ENCODE measurements around the gene PHACTR2. TPM values are rescaled to one million over a fixed set of nuclear protein-coding genes. Genes with fewer than 3 reads are reported as not detected.
"Not testable (repeated sequence)": the region's sequence is repeated elsewhere in the genome, so short reads cannot be mapped to it uniquely, and the experiment has no call there.

PHACTR2 gene
- polyA plus RNA-seq, 1 experiment: 38.0 TPM

DNA sequence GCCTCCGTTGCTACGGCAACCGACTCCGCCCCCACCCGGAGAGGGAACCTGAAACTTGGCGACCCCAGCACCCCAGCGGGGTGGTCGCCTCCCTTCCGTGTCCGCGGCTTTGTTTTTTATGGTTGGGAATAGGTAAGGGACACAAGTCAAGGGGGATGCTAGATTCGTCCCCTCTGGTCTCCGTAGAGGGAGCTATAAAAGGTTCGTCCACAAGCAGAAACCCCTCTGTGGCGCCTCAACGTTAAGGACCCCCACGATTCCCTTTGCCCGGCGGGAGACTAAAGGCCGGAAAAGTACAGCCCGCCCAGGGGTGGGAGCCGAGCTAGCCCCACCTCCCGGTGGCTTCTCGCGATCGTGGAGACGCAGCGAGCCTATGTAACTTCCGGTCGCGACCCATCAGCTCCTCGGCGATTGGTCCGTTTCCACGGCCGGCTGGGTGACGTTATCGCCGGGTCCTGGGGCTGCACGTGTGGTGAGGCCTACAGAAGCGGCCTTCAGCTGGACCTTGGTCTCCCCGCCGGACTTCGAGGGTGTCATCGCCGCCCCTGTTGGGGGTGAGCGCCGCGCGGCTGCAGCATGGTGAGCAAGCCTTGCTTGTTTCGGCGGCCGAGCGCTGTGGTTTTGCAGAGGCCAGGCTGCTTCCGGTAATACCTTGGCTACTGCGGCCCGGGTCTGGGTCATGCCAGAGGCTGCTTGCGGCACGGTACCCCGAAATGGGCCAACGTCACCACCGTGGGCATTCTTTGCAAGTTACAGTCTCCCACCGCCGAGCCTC lies 165.3 kb downstream of the PHACTR2 start, which contains the start of gene LTV1:
Gene LTV1, plus strand, starts transcription at position 437 of the 775 bp plus-strand sequence. Its CDS starts 140 bp downstream, at position 577.
- Histone ChIP-seq H3K9me3 (ENCODE audit: control insufficient read depth, insufficient read depth, low read length) (no peaks in the 10 kb centered on the region; the same call in 1 of the 2 replicates), H3K4me3 (ENCODE audit: low read depth, low read length) (peak within 1 kb of the TSS; percentile 93), H3K27ac (ENCODE audit: low read depth, low read length) (peak within 1 kb of the TSS; percentile 92), H3K27me3 (ENCODE audit: control insufficient read depth, insufficient read depth, low read length) (no peaks in the 10 kb centered on the region)
- POLR2A ChIA-PET: interaction anchor here (0.6 to 1.7 kb wide), 10 partner anchors 17 to 267 kb away, joined by 3 to 16 read pairs (median 4); partner anchors contain the start of gene ZC2HC1B
- CTCF ChIA-PET: interaction anchor here (0.6 to 3.0 kb wide), 2 partner anchors 267 to 641 kb away, joined by 6 to 26 read pairs; no protein-coding TSS in a partner anchor
- peak; percentile 90 for DNase-seq (ENCODE audit: low read depth, low spot score)
- no peak for TF ChIP-seq CTCF (IDR thresholded peaks at IDR 0.05; ENCODE audit: low read depth, low read length)

DNA sequence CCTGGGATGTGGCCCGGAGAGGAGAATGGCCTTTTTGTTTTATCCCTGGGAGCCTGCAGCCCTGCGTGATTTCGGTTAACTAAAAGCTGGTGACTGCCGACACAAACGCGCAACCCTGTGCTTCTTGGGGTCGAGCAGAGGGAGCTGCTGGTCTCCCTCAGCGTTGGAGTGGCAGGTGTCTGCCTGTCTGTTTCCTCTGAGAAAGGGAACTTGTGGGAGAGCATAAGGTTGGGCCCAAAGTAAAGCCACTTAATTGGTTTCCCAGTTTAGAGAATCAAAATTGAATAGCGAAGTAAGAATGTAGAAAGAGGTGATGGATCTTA lies 165.9 kb downstream of the PHACTR2 start:
- ChIA-PET CTCF (interaction anchor here (3.0 kb wide), 1 partner anchor 268 kb away, joined by 26 read pairs; no protein-coding TSS in a partner anchor), POLR2A (interaction anchor here (0.9 to 1.7 kb wide), 9 partner anchors 21 to 268 kb away, joined by 3 to 16 read pairs (median 4); partner anchors contain the start of gene ZC2HC1B)
- no peak for TF ChIP-seq CTCF (IDR thresholded peaks at IDR 0.05; ENCODE audit: low read depth, low read length)
- Histone ChIP-seq H3K27me3 (ENCODE audit: control insufficient read depth, insufficient read depth, low read length) (no peaks in the 10 kb centered on the region), H3K4me3 (ENCODE audit: low read depth, low read length) (peak overlapping the region; percentile 93), H3K9me3 (ENCODE audit: control insufficient read depth, insufficient read depth, low read length) (no peaks in the 10 kb centered on the region; the same call in 1 of the 2 replicates), H3K27ac (ENCODE audit: low read depth, low read length) (peak overlapping the region; percentile 92)
- no peak for DNase-seq (ENCODE audit: low read depth, low spot score)

DNA sequence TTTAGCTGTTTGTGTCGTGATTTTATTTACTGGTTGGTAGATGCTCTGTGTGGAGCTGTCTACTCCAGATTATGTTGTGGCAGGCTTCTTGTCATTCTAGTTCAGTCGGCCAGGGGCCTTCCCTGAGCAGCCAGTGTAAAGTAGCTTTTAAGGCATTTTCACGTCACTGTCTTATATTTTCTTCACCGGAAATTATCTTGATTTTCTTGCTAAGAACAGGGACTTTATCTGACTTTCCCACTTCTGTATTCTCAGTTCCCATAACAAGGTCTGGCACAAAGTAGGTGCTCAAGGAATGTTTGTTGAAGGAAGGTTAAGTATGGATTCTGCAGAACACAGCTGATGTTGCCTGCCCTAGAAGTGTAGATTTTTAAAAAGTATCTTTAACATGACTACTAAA lies 166.2 kb downstream of the PHACTR2 start:
- H3K4me3 ChIP-seq (ENCODE audit: low read depth, low read length): peak overlapping the region; percentile 93
- no peak for DNase-seq (ENCODE audit: low read depth, low spot score)
- no peak overlapping the region for H3K27ac ChIP-seq (ENCODE audit: low read depth, low read length)
- ChIA-PET POLR2A (interaction anchor here (1.1 to 1.5 kb wide), 5 partner anchors 21 to 265 kb away, joined by 3 to 7 read pairs (median 4); partner anchors contain the start of gene ZC2HC1B), CTCF (interaction anchor here (3.0 kb wide), 1 partner anchor 268 kb away, joined by 26 read pairs; no protein-coding TSS in a partner anchor)
- no peaks in the 10 kb centered on the region; the same call in 1 of the 2 replicates for H3K9me3 ChIP-seq (ENCODE audit: control insufficient read depth, insufficient read depth, low read length)
- H3K27me3 ChIP-seq (ENCODE audit: control insufficient read depth, insufficient read depth, low read length): no peaks in the 10 kb centered on the region
- TF ChIP-seq CTCF (IDR thresholded peaks at IDR 0.05; ENCODE audit: low read depth, low read length): no peak

DNA sequence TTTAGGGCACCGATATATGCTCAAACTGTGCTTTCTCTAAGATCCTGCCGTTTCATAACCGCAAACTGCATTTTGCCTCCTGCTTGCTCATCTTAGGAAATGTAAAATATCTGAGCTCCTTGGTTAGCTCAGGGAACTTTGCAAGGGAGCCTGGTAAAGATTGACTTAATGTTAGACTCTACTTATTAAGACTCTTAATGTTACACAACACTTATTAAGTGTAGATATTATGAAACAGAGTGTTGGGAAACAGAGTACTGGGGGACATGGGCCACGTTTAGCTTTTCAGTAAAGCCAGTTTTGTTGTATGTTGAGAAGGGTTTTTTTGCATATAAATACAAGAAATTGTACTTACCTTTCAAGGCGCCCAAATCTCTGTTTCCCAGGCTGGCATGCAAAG lies 167.3 kb downstream of the PHACTR2 start:
- no peaks in the 10 kb centered on the region for H3K27me3 ChIP-seq (ENCODE audit: control insufficient read depth, insufficient read depth, low read length)
- no peak overlapping the region for H3K27ac ChIP-seq (ENCODE audit: low read depth, low read length)
- no peak for DNase-seq (ENCODE audit: low read depth, low spot score)
- TF ChIP-seq CTCF (IDR thresholded peaks at IDR 0.05; ENCODE audit: low read depth, low read length): no peak
- H3K9me3 ChIP-seq (ENCODE audit: control insufficient read depth, insufficient read depth, low read length): no peaks in the 10 kb centered on the region; the same call in 1 of the 2 replicates
- no peak overlapping the region for H3K4me3 ChIP-seq (ENCODE audit: low read depth, low read length)
- POLR2A ChIA-PET: no interaction called here
- CTCF ChIA-PET: interaction anchor here (0.9 to 3.0 kb wide), 2 partner anchors 168 to 269 kb away, joined by 3 to 26 read pairs; no protein-coding TSS in a partner anchor

- H3K27ac ChIP-seq (ENCODE audit: low read depth, low read length); H3K4me3 ChIP-seq (ENCODE audit: low read depth, low read length); CTCF ChIA-PET; H3K27me3 ChIP-seq (ENCODE audit: control insufficient read depth, insufficient read depth, low read length); H3K9me3 ChIP-seq (ENCODE audit: control insufficient read depth, insufficient read depth, low read length); DNase-seq (ENCODE audit: low read depth, low spot score); POLR2A ChIA-PET: not testable (repeated sequence)
Measured at GRCh38 chr6:143851706-143852105, 173.9 kb downstream of the PHACTR2 start.

DNA sequence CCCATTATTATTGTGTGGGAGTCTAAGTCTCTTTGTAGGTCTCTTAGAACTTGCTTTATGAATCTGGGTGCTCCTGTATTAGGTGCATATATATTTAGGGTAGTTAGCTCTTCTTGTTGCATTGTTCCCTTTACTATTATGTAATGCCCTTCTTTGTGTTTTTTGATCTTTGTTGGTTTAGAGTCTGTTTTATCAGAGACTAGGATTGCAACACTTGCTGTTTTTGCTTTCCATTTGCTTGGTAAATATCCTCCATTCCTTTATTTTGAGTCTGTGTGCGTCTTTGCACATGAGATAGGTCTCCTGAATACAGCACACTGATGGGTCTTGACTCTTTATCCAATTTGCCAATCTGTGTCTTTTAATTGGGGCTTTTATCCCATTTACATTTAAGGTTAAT lies 177.3 kb downstream of the PHACTR2 start:
- H3K27me3 ChIP-seq (ENCODE audit: control insufficient read depth, insufficient read depth, low read length); H3K27ac ChIP-seq (ENCODE audit: low read depth, low read length); H3K9me3 ChIP-seq (ENCODE audit: control insufficient read depth, insufficient read depth, low read length); DNase-seq (ENCODE audit: low read depth, low spot score); CTCF ChIA-PET; H3K4me3 ChIP-seq (ENCODE audit: low read depth, low read length); POLR2A ChIA-PET: not testable (repeated sequence)

GRCh38 chr6:143856762-143857161 lies 179.0 kb downstream of the PHACTR2 start:
- H3K9me3 ChIP-seq (ENCODE audit: control insufficient read depth, insufficient read depth, low read length); CTCF ChIA-PET; DNase-seq (ENCODE audit: low read depth, low spot score); H3K4me3 ChIP-seq (ENCODE audit: low read depth, low read length); H3K27me3 ChIP-seq (ENCODE audit: control insufficient read depth, insufficient read depth, low read length); POLR2A ChIA-PET; H3K27ac ChIP-seq (ENCODE audit: low read depth, low read length): not testable (repeated sequence)

Data from AG04450 (cell line).